Measurements from ENCODE around the gene GAB2. TPM values are rescaled to one million over a fixed set of nuclear protein-coding genes. Genes with fewer than 3 reads are reported as not detected.

Gene GAB2
- total and polyA plus RNA-seq, 8 donors, result 2.2 to 19.3 (median 8.6) TPM

DNA sequence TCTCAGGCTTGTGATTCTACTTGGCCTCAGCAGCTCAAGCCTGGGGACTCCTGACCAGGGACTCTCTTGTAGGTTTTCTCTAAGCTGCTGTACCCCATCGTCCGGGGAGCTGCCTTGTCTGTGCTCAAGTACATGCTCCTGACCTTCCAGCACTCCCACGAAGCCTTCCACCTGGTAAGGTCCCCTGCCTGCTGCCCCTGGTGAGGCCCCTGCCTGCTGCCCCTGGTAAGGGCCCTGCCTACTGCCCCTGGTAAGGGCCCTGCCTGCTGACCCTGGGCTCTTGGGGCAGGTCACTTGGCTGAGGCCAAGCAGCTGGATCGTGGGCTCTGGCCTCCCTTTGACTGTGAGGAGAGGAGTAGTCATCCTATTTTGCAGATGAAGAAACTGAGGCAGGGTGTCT lies 217.6 kb downstream of the GAB2 start:
- no peak overlapping the region for H3K27ac ChIP-seq
- no peak overlapping the region for H3K4me3 ChIP-seq
- no peaks in the 10 kb centered on the region for H3K27me3 ChIP-seq
- 87 to 97% (median 90%) methylated on average over 4 of the region's 4 CpGs for WGBS, 5 donors
- DNase-seq, result no peak
- peaks cover 0 to 4% (median under 1%) of the 10 kb centered on the region in 4 donors for H3K4me1 ChIP-seq
- peaks cover 7 to 64% (median 54%) of the 10 kb centered on the region in 4 donors for H3K36me3 ChIP-seq
- TF ChIP-seq, protein P1, sequence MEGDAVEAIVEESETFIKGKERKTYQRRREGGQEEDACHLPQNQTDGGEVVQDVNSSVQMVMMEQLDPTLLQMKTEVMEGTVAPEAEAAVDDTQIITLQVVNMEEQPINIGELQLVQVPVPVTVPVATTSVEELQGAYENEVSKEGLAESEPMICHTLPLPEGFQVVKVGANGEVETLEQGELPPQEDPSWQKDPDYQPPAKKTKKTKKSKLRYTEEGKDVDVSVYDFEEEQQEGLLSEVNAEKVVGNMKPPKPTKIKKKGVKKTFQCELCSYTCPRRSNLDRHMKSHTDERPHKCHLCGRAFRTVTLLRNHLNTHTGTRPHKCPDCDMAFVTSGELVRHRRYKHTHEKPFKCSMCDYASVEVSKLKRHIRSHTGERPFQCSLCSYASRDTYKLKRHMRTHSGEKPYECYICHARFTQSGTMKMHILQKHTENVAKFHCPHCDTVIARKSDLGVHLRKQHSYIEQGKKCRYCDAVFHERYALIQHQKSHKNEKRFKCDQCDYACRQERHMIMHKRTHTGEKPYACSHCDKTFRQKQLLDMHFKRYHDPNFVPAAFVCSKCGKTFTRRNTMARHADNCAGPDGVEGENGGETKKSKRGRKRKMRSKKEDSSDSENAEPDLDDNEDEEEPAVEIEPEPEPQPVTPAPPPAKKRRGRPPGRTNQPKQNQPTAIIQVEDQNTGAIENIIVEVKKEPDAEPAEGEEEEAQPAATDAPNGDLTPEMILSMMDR (IDR thresholded peaks at IDR 0.05), result no peak
- TF ChIP-seq POLR2A (IDR thresholded peaks at IDR 0.05), result no peak
- TF ChIP-seq EP300 (IDR thresholded peaks at IDR 0.05), result no peak
- TF ChIP-seq POLR2AphosphoS5 (IDR thresholded peaks at IDR 0.05), result no peak
- intact Hi-C loops (cut with DNase I; ENCODE audit: low total_unique reads), result no loop called here
- H3K9me3 ChIP-seq, result no peaks in the 10 kb centered on the region

DNA sequence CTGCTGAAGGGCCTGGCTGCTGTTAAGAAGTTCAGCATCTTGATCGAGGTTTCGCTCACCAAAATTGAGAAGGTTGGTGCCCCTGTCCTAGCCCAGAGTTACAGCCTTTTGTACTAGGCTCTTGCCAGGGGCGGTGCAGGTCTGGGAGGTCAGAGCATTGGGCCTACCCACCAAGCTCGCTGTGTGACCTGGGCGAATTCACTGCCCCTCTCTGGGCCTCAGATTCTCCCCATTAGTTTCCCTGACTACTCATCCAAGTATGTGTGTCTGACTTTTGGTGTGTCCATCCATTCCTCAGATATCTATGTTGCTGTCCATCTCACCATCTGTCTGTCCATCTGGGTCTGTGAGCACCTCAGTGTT lies 218.0 kb downstream of the GAB2 start:
- H3K36me3 ChIP-seq, result peaks cover 7 to 63% (median 53%) of the 10 kb centered on the region in 4 donors
- TF ChIP-seq POLR2A (IDR thresholded peaks at IDR 0.05) (no peak), EP300 (IDR thresholded peaks at IDR 0.05) (no peak), POLR2AphosphoS5 (IDR thresholded peaks at IDR 0.05) (no peak)
- TF ChIP-seq, protein P1 (IDR thresholded peaks at IDR 0.05), result no peak
- H3K4me1 ChIP-seq, result peaks cover 0 to 6% (median 2%) of the 10 kb centered on the region in 4 donors
- intact Hi-C loops (cut with DNase I; ENCODE audit: low total_unique reads), result no loop called here
- H3K4me3 ChIP-seq, result no peak overlapping the region
- 94 to 98% (median 97%) methylated on average over 5 of the region's 5 CpGs for WGBS, 5 donors
- DNase-seq, result no peak
- H3K9me3 ChIP-seq, result no peaks in the 10 kb centered on the region
- no peak overlapping the region for H3K27ac ChIP-seq
- H3K27me3 ChIP-seq, result no peaks in the 10 kb centered on the region

DNA sequence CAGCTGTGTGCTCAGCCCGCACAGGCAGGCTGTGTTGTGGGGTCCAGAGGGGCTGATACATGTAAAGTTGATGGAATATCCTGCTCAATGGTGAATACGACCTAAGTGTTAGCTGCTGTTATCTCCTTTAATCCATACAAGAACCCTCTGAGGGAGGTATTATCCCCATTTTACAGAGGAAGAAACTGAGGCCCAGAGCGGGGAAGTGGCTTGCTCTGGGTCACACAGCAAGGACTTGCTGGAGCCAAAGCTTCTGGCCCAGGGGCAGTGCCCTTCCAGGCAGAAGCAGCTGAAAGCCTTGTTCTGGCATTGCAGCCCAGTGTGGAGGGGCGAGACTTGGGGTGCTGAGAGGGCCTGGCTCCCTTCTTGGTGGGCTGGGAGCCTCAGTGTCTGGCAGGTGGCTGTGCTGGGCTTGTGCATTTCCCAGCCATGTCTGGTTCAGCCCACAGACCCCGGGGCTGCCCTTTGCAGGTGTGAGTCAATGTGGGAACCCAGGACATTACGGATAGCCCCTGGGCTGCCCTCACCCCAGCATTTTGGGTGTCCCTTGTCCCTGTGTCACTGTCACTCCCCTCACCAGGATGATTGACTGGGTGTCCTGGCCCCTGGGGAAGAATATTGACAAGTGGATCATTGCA lies 218.5 kb downstream of the GAB2 start:
- no peaks in the 10 kb centered on the region for H3K27me3 ChIP-seq
- H3K4me1 ChIP-seq, result peaks cover 0 to 7% (median 2%) of the 10 kb centered on the region in 4 donors
- no peak overlapping the region for H3K4me3 ChIP-seq
- intact Hi-C loops (cut with DNase I; ENCODE audit: low total_unique reads), result no loop called here
- 93 to 99% (median 97%) methylated on average over 5 to 6 of the region's 6 CpGs for WGBS, 5 donors
- H3K9me3 ChIP-seq, result no peaks in the 10 kb centered on the region
- H3K27ac ChIP-seq, result no peak overlapping the region
- DNase-seq, result no peak
- TF ChIP-seq POLR2A (IDR thresholded peaks at IDR 0.05) (no peak), POLR2AphosphoS5 (IDR thresholded peaks at IDR 0.05) (no peak), EP300 (IDR thresholded peaks at IDR 0.05) (no peak)
- TF ChIP-seq, protein P1 (IDR thresholded peaks at IDR 0.05), result no peak
- H3K36me3 ChIP-seq, result peaks cover 7 to 63% (median 53%) of the 10 kb centered on the region in 4 donors

DNA sequence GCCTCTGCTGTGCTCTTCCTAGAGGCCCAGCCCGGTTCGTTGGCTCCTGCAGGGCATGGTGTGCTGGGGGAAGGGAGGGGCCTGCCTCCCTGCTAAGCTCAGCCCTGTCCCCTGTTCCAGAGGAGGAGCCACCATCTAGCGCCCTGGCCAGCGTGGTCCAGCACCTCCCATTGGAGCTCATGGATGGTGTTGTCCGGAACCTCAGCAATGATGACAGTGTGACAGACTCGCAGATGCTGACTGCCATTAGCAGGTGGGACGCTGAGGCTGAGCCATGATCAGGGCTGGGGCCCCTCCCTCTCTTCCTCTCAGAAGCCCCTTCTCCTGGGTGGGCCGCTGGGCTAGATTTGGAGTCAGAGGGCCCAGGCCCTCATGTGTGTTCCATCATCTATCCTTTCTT lies 219.8 kb downstream of the GAB2 start:
- intact Hi-C loops (cut with DNase I; ENCODE audit: low total_unique reads), result no loop called here
- WGBS, 5 donors, result 80 to 95% (median 89%) methylated on average over 7 to 8 of the region's 8 CpGs
- Histone ChIP-seq H3K4me1 (peaks cover 0 to 14% (median 2%) of the 10 kb centered on the region in 4 donors), H3K4me3 (no peak overlapping the region), H3K9me3 (no peaks in the 10 kb centered on the region), H3K27ac (no peak overlapping the region), H3K36me3 (peaks cover 7 to 57% (median 50%) of the 10 kb centered on the region in 4 donors), H3K27me3 (no peaks in the 10 kb centered on the region)
- TF ChIP-seq, protein P1 (IDR thresholded peaks at IDR 0.05), result no peak
- TF ChIP-seq EP300 (IDR thresholded peaks at IDR 0.05) (no peak), POLR2A (IDR thresholded peaks at IDR 0.05) (no peak), POLR2AphosphoS5 (IDR thresholded peaks at IDR 0.05) (no peak)
- no peak for DNase-seq

Data from stomach (tissue), 9 donors.